HEK293 (cell line): ENCODE results near the gene PAN2.

Experiments
- CTCF ChIA-PET: fragments of 350-600 bp; formaldehyde crosslinking; extraction: SDS; loops from one replicate; lab custom pipeline; 2021; ENCODE audit warnings: antibody characterized with exemption; lab: Yijun Ruan, JAX
- POLR2A ChIA-PET: fragments of 300-600 bp; formaldehyde crosslinking; extraction: SDS; loops from one replicate; lab custom pipeline; 2020; ENCODE audit warnings: antibody characterized with exemption, inconsistent platforms; lab: Yijun Ruan, JAX
- H3K27ac ChIP-seq: fragments of 200-500 bp; sonication (Bioruptor generic); 2 replicates; pipeline ENCODE4 v1.5.1; 2014; ENCODE audit warnings: low read depth, low read length, control low read depth, inconsistent platforms; ENCODE audit errors: extremely low read depth
- H3K36me3 ChIP-seq, 2 experiments: fragments of 200-500 bp in 1 of 2; sonication (Bioruptor generic) in 1 of 2; 1 replicate in 1 of 2; 2 replicates in 1 of 2; pipeline ENCODE4 v1.5.1; 2014 to 2017; ENCODE audit warnings: inconsistent platforms in 2 of 2, low read length in 2 of 2; ENCODE audit not compliant: control insufficient read depth in 2 of 2, insufficient read depth in 1 of 2
- H3K4me1 ChIP-seq: fragments of 200-500 bp; sonication (Bioruptor generic); 2 replicates; pipeline ENCODE4 v1.5.1; 2014; ENCODE audit warnings: mild to moderate bottlenecking, low read length, inconsistent platforms; ENCODE audit not compliant: control insufficient read depth, insufficient read depth
- H3K4me3 ChIP-seq: 2 replicates; pipeline ENCODE4 v1.5.1; 2011; ENCODE audit warnings: low read depth, mild to moderate bottlenecking, control low read depth, low read length, moderate library complexity
- H3K9me3 ChIP-seq: fragments of 200-500 bp; sonication (Bioruptor generic); 2 replicates; pipeline ENCODE4 v1.5.1; 2014; ENCODE audit warnings: low read depth, low read length, inconsistent platforms; ENCODE audit not compliant: control insufficient read depth, insufficient read depth
- HIC1 ChIP-seq: fragments of 450-650 bp; formaldehyde crosslinking; IDR thresholded peaks from 2 replicates; pipeline ENCODE4 v1.5.1; 2016; ENCODE audit warnings: missing biosample characterization, missing genetic modification characterization
- HOXD13 ChIP-seq: sonication (generic); formaldehyde crosslinking; IDR thresholded peaks from 2 replicates; pipeline ENCODE4 v1.8.0; 2022; ENCODE audit warnings: missing genetic modification reagents, borderline replicate concordance
- KLF10 ChIP-seq: fragments of 450-650 bp; IDR thresholded peaks from 2 replicates; pipeline ENCODE4 v1.5.1; 2018; ENCODE audit warnings: missing biosample characterization, mild to moderate bottlenecking, missing genetic modification characterization
- REPIN1 ChIP-seq: fragments of 450-650 bp; formaldehyde crosslinking; IDR thresholded peaks from 2 replicates; pipeline ENCODE4 v1.5.1; 2017; ENCODE audit warnings: missing biosample characterization, missing genetic modification characterization, low read depth
- SETDB1 ChIP-seq: IDR thresholded peaks from one replicate; pipeline ENCODE4 v1.6.1; 2017; ENCODE audit warnings: mild to moderate bottlenecking, low read length, moderate library complexity, mixed read lengths; ENCODE audit not compliant: insufficient read length
- TRIM28 ChIP-seq: IDR thresholded peaks from 2 replicates; pipeline ENCODE4 v1.6.1; 2011; ENCODE audit warnings: low read length, control low read depth, borderline replicate concordance
- ZBTB17 ChIP-seq: fragments of 450-650 bp; formaldehyde crosslinking; IDR thresholded peaks from 2 replicates; pipeline ENCODE4 v1.5.1; 2016; ENCODE audit warnings: missing biosample characterization, missing genetic modification characterization
- ZNF132 ChIP-seq: fragments of 450-650 bp; formaldehyde crosslinking; IDR thresholded peaks from 2 replicates; pipeline ENCODE4 v1.5.1; 2017; ENCODE audit warnings: missing biosample characterization, missing genetic modification characterization, borderline replicate concordance
- ZNF146 ChIP-seq: fragments of 450-650 bp; formaldehyde crosslinking; IDR thresholded peaks from 2 replicates; pipeline ENCODE4 v1.5.1; 2016; ENCODE audit warnings: missing biosample characterization, missing genetic modification characterization
- ZNF169 ChIP-seq: fragments of 450-650 bp; formaldehyde crosslinking; IDR thresholded peaks from 2 replicates; pipeline ENCODE4 v1.5.1; 2016; ENCODE audit warnings: missing biosample characterization, missing genetic modification characterization
- ZNF19 ChIP-seq: fragments of 450-650 bp; formaldehyde crosslinking; IDR thresholded peaks from 2 replicates; pipeline ENCODE4; 2016; ENCODE audit warnings: missing biosample characterization, missing genetic modification characterization, low read depth
- ZNF223 ChIP-seq: fragments of 450-650 bp; formaldehyde crosslinking; IDR thresholded peaks from 2 replicates; pipeline ENCODE4 v1.5.1; 2016; ENCODE audit warnings: missing biosample characterization, missing genetic modification characterization
- ZNF23 ChIP-seq: fragments of 450-650 bp; formaldehyde crosslinking; IDR thresholded peaks from 2 replicates; pipeline ENCODE4 v1.5.1; 2016; ENCODE audit warnings: missing biosample characterization, missing genetic modification characterization, borderline replicate concordance
- ZNF24 ChIP-seq: fragments of 450-650 bp; formaldehyde crosslinking; IDR thresholded peaks from 2 replicates; pipeline ENCODE4 v1.5.1; 2016; ENCODE audit warnings: missing biosample characterization, missing genetic modification characterization
- ZNF248 ChIP-seq: fragments of 450-650 bp; formaldehyde crosslinking; IDR thresholded peaks from 2 replicates; pipeline ENCODE4 v1.5.1; 2017; ENCODE audit warnings: missing biosample characterization, missing genetic modification characterization
- ZNF266 ChIP-seq: fragments of 450-650 bp; formaldehyde crosslinking; IDR thresholded peaks from 2 replicates; pipeline ENCODE4 v1.5.1; 2016; ENCODE audit warnings: missing biosample characterization, missing genetic modification characterization, low read depth
- ZNF350 ChIP-seq: fragments of 450-650 bp; formaldehyde crosslinking; IDR thresholded peaks from 2 replicates; pipeline ENCODE4 v1.5.0; 2017; ENCODE audit warnings: missing biosample characterization, mild to moderate bottlenecking, missing genetic modification characterization
- ZNF426 ChIP-seq: fragments of 450-650 bp; formaldehyde crosslinking; IDR thresholded peaks from 2 replicates; pipeline ENCODE4 v1.5.1; 2017; ENCODE audit warnings: missing biosample characterization, missing genetic modification characterization, mild to moderate bottlenecking, inconsistent platforms, moderate library complexity
- ZNF610 ChIP-seq: fragments of 450-650 bp; formaldehyde crosslinking; IDR thresholded peaks from 2 replicates; pipeline ENCODE4 v1.5.1; 2016; ENCODE audit warnings: missing biosample characterization, missing genetic modification characterization, borderline replicate concordance
- ZNF645 ChIP-seq: fragments of 450-650 bp; formaldehyde crosslinking; IDR thresholded peaks from 2 replicates; pipeline ENCODE4; 2016; ENCODE audit warnings: missing biosample characterization, missing genetic modification characterization
- ZSCAN23 ChIP-seq: fragments of 450-650 bp; formaldehyde crosslinking; IDR thresholded peaks from 2 replicates; pipeline ENCODE4 v1.5.1; 2016; ENCODE audit warnings: missing biosample characterization, missing genetic modification characterization
- ZSCAN30 ChIP-seq: fragments of 450-650 bp; IDR thresholded peaks from 2 replicates; pipeline ENCODE4 v1.5.1; 2018; ENCODE audit warnings: missing biosample characterization, mild to moderate bottlenecking, missing genetic modification characterization, moderate library complexity
- ZSCAN5A ChIP-seq: fragments of 450-650 bp; formaldehyde crosslinking; IDR thresholded peaks from 2 replicates; pipeline ENCODE4 v1.5.1; 2016; ENCODE audit warnings: missing biosample characterization, missing genetic modification characterization
- ZXDB ChIP-seq: fragments of 450-650 bp; formaldehyde crosslinking; IDR thresholded peaks from 2 replicates; pipeline ENCODE4 v1.5.1; 2016; ENCODE audit warnings: missing biosample characterization, missing genetic modification characterization
- TF ChIP-seq, protein P1 (sequence below): fragments of 450-650 bp; formaldehyde crosslinking; IDR thresholded peaks from 2 replicates; pipeline ENCODE4 v1.5.1; 2016; ENCODE audit warnings: missing biosample characterization, missing genetic modification characterization

Gene PAN2

GRCh38 chr12:56311003-56311402, 22.8 kb downstream of the PAN2 start:
- H3K4me1 ChIP-seq, result no peaks in the 10 kb centered on the region; the same call in 1 of the 2 replicates
- H3K27ac ChIP-seq, result no peak overlapping the region
- ChIA-PET CTCF (interaction anchor here (0.6 to 1.0 kb wide), 3 partner anchors 11 to 187 kb away, joined by 3 read pairs; partner anchors contain the start of gene MYL6), POLR2A (interaction anchor here (0.5 to 1.6 kb wide), 4 partner anchors 49 to 482 kb away, joined by 3 to 6 read pairs (median 4); partner anchors contain the start of genes RNF41, SMARCC2 and STAT2)
- no peak for TF ChIP-seq ZNF23 (tag by site-specific recombination)
- TF ChIP-seq SETDB1, result no peak
- TF ChIP-seq ZXDB (tag by site-specific recombination), result no peak
- TF ChIP-seq ZNF19 (tag by site-specific recombination), result no peak
- no peak for TF ChIP-seq ZBTB17
- TF ChIP-seq ZNF426, result no peak
- no peak for TF ChIP-seq ZSCAN5A
- TF ChIP-seq ZNF132 (tag by site-specific recombination), result no peak
- TF ChIP-seq ZNF169 (tag by site-specific recombination), result no peak
- TF ChIP-seq ZNF248, result no peak
- no peaks in the 10 kb centered on the region for H3K9me3 ChIP-seq
- no peak overlapping the region for H3K4me3 ChIP-seq
- peaks cover 63 to 66% of the 10 kb centered on the region in 2 experiments for H3K36me3 ChIP-seq

- H3K4me1 ChIP-seq, result no peaks in the 10 kb centered on the region
- H3K36me3 ChIP-seq, result peaks cover 72% of the 10 kb centered on the region in 2 experiments
These were observed 25.1 kb downstream of the PAN2 start for GRCh38 chr12:56308714-56309113.

More at GRCh38 chr12:56308714-56309113, 25.1 kb downstream of the PAN2 start:
- POLR2A ChIA-PET, result interaction anchor here (0.5 to 1.1 kb wide), 4 partner anchors 51 to 820 kb away, joined by 3 to 5 read pairs (median 4); partner anchors contain the start of genes LRP1, RNF41 and STAT2
- no peak overlapping the region for H3K4me3 ChIP-seq
- TF ChIP-seq KLF10 (no peak), ZSCAN30 (tag by site-specific recombination) (no peak), HIC1 (tag by site-specific recombination) (no peak), ZNF146 (tag by site-specific recombination) (no peak), ZNF350 (tag by site-specific recombination) (no peak), ZSCAN23 (tag by site-specific recombination) (no peak), ZNF223 (no peak), ZNF426 (no peak), ZNF645 (tag by site-specific recombination) (no peak), HOXD13 (CRISPR knock-in tag) (no peak), ZNF24 (no peak), ZNF266 (tag by site-specific recombination) (no peak), TRIM28 (no peak), REPIN1 (tag by site-specific recombination) (no peak), ZNF610 (no peak)
- TF ChIP-seq, protein P1, sequence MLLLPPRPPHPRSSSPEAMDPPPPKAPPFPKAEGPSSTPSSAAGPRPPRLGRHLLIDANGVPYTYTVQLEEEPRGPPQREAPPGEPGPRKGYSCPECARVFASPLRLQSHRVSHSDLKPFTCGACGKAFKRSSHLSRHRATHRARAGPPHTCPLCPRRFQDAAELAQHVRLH, result no peak
- TF ChIP-seq, all 188 proteins: peak for 0
- Histone ChIP-seq H3K9me3 (no peaks in the 10 kb centered on the region), H3K27ac (no peak overlapping the region)
- CTCF ChIA-PET, result interaction anchor here (0.6 to 1.4 kb wide), 4 partner anchors 10 to 155 kb away, joined by 4 to 5 read pairs (median 4); no protein-coding TSS in a partner anchor
